ENCODE measurements around the gene MOB4.

The MOB4 gene

DNA sequence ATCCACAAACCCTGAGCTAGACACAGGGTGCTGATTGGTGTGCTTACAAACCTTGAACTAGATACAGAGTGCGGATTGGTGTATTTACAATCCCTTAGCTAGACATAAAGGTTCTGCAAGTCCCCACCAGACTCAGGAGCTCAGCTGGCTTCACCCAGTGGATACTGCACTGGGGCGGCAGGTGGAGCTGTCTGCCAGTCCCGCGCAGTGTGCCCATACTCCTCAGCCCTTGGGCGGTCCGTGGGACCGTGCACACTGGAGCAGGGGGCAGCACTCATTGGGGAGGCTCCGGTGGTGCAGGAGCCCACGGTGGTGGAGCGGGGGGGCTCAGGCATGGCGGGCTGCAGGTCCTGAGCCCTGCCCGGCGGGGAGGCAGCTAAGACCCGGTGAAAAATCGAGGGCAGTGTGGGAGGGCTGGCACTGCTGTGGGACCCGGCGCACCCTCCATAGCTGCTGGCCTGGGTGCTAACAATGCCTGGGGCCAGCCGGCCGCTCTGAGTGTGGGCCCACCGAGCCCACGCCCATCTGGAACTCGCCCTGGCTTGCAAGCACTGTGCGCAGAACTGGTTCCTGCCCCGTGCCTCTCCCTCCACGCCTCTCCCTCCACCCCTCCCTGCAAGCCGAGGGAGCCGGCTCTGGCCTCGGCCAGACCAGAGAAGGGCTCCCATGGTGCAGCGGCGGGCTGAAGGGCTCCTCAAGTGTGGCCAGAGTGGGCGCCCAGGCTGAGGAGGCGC, 75.6 kb downstream of the MOB4 start:
- no peak for DNase-seq (ENCODE audit: low spot score)

DNA sequence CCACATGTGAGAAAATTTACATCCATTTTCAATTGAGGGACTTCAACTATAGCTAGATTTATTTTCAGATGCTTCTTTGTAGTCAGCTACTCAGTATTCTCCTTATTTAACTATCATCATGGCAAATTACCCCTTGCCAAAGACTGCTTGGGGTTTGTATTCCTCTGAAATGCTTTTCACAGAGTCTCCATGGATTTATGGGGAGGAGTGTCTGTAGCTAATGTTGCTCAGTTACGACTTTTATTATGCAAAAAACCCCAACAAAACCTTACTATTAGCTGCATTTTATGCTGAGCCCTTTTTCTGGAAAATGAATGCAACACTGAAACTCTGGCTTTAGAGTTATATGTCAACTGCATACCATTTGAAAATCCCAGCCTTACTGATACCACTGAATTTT, 80.9 kb downstream of the MOB4 start:
- DNase-seq (ENCODE audit: low spot score), result no peak

DNA sequence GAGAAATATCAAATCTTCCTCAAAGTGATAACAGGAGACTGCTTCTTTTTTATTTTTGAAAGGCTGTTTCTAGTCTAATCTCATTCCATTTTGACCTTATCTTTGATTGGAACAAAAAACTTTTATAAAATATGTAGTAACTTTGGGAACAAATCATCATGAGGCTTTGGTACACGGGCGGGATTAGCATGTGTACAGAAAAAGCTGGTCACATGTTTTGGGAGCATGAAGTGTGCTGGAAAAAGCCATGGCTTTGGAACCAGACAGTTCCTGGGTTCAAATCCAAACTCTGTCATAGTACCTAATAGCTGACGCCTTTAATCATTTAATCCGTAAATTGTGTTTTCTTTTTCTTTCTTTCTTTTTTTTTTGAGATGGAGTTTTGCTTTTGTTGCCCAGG, 81.3 kb downstream of the MOB4 start:
- no peak for DNase-seq (ENCODE audit: low spot score)

DNA sequence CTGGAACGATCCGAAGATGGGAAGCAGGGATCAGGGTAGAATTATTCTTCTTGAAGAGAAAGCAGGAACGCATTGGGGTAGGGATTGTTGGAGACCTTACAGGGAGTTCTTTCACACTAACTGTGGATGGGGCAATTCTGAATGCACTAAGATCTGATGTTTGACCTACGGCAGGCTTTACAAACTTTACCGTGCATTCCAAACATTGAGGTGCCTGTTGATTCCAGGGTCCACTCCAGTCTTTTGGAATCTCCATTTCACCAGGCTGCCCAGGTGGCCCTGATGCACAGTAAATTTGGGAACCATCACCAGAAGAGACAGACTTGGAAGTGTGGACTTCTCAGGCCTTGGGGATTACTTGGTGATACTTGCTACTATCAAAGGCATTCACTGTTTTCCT, 82.6 kb downstream of the MOB4 start:
- no peak for DNase-seq (ENCODE audit: low spot score)

DNA sequence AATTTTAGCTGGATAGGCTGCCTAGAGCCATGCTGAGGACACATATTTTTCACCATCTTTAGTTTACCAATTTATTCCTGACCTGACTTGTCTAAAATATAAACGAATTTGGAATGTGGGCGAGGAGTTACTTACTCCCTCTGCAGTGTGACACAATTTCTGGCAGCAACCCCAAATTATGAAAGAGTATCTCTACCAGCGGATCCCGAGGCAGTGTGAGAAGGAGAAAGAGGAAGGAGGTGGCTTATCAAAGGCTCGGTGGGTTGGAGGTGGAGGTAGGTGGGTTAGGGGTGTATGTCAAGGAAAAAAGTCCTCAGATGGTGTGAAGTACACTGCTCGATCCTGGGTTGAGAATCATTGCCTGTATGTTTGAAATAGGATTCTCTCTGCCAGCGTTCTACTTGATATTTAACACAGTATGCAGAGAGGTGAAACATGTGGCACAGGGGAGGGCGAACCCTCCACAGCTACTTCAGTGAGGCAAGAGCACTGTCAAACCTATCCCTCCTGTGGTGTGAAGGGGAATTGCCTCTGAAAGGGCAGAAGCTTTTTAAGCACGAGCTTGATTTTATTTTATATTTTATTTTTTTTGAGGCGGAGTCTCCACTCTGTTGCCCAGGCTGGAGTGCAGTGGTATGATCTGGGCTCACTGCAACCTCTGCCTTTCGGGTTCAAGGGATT, 83.6 kb downstream of the MOB4 start:
- no peak for DNase-seq (ENCODE audit: low spot score)

DNA sequence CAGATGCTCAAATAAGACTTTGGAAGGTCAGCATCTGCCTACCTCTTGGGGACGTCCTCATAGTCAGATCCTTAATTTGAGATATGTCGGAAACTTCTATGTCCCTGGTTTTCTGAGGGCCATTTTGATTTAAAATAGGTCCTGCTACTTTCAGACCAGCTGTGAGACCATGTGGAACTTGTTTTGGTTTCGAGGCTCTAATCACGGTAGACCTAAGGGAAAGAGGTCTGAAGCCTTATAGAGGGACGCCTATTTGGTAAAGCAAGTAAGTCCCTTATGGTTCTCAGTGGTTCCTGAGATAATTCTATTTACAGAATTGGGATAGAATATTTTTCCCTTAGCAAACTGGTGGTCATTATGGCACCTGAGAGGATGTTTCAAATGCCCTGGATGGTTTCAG, 84.4 kb downstream of the MOB4 start:
- DNase-seq (ENCODE audit: low spot score), result no peak

DNA sequence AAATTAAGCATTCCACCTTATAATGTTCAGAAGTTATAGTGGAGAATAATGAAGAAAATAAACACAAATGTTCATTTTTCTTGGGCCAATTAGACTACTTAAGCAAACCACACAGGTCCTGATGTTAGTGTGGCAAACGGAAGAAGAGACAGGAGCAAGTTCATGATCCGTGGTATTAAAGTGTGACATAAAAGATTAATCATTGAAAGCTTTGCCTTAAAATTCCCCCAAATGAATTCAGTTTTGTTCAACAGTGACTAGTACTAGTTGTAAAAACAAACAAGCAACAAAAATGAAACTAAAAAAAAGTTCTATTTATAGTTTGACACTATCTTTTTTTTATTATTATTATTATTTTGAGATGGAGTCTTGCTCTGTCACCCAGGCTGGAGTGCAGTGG, 85.9 kb downstream of the MOB4 start:
- DNase-seq (ENCODE audit: low spot score), result no peak

Data from left forelimb (tissue), 1 donor.